A172 (cell line): ENCODE data around the gene FARS2. TPM values are rescaled to one million over a fixed set of nuclear protein-coding genes. Genes with fewer than 3 reads are reported as not detected.

Source experiments
- DNase-seq: peaks from one replicate; pipeline ENCODE4 v3.0.0-alpha.2; 2015; ENCODE audit warnings: low spot score
- total RNA-seq: library from RNA; depleted of rRNA; stranded (reverse); fragments of >200 nt; shearing (Covaris generic); gene quantifications from 2 replicates; pipeline ENCODE4 v1.2.3, GENCODE V29; 2014

FARS2 gene
- total RNA-seq, 1 experiment from 2014 or later = 12.5 TPM

GRCh38 chr6:5325173-5325572 is 63.9 kb downstream of the FARS2 start:
- DNase-seq = no peak

GRCh38 chr6:5326022-5326641 is 64.8 kb downstream of the FARS2 start:
- no peak for DNase-seq

- no peak for DNase-seq
These were observed 67.5 kb downstream of the FARS2 start for GRCh38 chr6:5328800-5329199.

- no peak for DNase-seq
These were observed 70.6 kb downstream of the FARS2 start for GRCh38 chr6:5331845-5332442.

GRCh38 chr6:5333658-5334057 is 72.3 kb downstream of the FARS2 start:
- DNase-seq = peak; percentile 37

GRCh38 chr6:5334341-5334740 is 73.0 kb downstream of the FARS2 start:
- no peak for DNase-seq

GRCh38 chr6:5335020-5335419 is 73.7 kb downstream of the FARS2 start:
- DNase-seq = no peak

GRCh38 chr6:5337573-5337972 is 76.3 kb downstream of the FARS2 start:
- no peak for DNase-seq

GRCh38 chr6:5338177-5338960 is 77.1 kb downstream of the FARS2 start:
- DNase-seq = no peak

GRCh38 chr6:5339786-5340185 is 78.5 kb downstream of the FARS2 start:
- no peak for DNase-seq

- DNase-seq = no peak
These were observed 80.5 kb downstream of the FARS2 start for GRCh38 chr6:5341845-5342244.

GRCh38 chr6:5343998-5344397 is 82.7 kb downstream of the FARS2 start:
- no peak for DNase-seq

- no peak for DNase-seq
These were observed 84.0 kb downstream of the FARS2 start for GRCh38 chr6:5345324-5345723.

- no peak for DNase-seq
These were observed 90.4 kb downstream of the FARS2 start for GRCh38 chr6:5351552-5352210.

- no peak for DNase-seq
These were observed 92.7 kb downstream of the FARS2 start for GRCh38 chr6:5353971-5354370.

GRCh38 chr6:5357486-5357885 is 96.2 kb downstream of the FARS2 start:
- DNase-seq = no peak

- no peak for DNase-seq
These were observed 98.1 kb downstream of the FARS2 start for GRCh38 chr6:5359417-5359816.

GRCh38 chr6:5361396-5361795 is 100.1 kb downstream of the FARS2 start:
- peak; percentile 9 for DNase-seq

- DNase-seq = no peak
These were observed 104.3 kb downstream of the FARS2 start for GRCh38 chr6:5365436-5366195.

- no peak for DNase-seq
These were observed 105.6 kb downstream of the FARS2 start for GRCh38 chr6:5366941-5367340.

- DNase-seq = no peak
These were observed 106.2 kb downstream of the FARS2 start for GRCh38 chr6:5367510-5367909.

GRCh38 chr6:5373430-5373829 is 112.1 kb downstream of the FARS2 start:
- DNase-seq = no peak
